Upper lobe of left lung (tissue), 4 donors: ENCODE results near the gene SFXN4.

Experiments used
- POLR2A ChIP-seq, 4 donors: fragments of 450-650 bp; IDR thresholded peaks; one replicate each; pipeline ENCODE4 v1.5.1; 2016 to 2017; ENCODE audit warnings: antibody characterized with exemption in 4 of 4, mild to moderate bottlenecking in 2 of 4
- TF ChIP-seq, protein P1 (sequence below), 6 experiments: fragments of 450-650 bp in 4 of 6; fragments of 200-600 bp in 2 of 6; sonication (generic) in 2 of 6; IDR thresholded peaks; one replicate each; pipeline ENCODE4 v1.5.1; 2016 to 2019; ENCODE audit warnings: antibody characterized with exemption in 6 of 6

DNA sequence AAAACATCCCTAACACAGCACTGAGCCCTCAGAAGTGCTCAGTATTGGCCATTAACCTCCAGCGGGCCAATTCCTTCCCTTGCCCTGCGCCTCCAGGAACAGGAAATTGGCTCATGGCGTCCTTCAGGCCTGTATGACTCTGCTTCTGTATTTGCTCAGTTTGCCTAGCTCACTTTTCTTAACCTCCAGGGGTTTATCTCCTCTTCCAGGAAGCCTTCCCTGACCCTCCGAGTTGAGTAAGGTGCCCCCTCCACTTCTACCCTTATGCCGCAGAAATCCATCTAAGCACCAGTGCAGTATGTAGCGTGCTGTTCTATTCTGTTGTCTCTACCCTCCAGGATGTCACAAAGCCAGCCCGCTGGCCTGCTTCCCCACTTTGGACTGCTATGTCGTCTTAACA is 1.1 kb upstream of the SFXN4 start:
- TF ChIP-seq, protein P1, sequence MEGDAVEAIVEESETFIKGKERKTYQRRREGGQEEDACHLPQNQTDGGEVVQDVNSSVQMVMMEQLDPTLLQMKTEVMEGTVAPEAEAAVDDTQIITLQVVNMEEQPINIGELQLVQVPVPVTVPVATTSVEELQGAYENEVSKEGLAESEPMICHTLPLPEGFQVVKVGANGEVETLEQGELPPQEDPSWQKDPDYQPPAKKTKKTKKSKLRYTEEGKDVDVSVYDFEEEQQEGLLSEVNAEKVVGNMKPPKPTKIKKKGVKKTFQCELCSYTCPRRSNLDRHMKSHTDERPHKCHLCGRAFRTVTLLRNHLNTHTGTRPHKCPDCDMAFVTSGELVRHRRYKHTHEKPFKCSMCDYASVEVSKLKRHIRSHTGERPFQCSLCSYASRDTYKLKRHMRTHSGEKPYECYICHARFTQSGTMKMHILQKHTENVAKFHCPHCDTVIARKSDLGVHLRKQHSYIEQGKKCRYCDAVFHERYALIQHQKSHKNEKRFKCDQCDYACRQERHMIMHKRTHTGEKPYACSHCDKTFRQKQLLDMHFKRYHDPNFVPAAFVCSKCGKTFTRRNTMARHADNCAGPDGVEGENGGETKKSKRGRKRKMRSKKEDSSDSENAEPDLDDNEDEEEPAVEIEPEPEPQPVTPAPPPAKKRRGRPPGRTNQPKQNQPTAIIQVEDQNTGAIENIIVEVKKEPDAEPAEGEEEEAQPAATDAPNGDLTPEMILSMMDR (IDR thresholded peaks at IDR 0.05): no peak
- no peak for TF ChIP-seq POLR2A (IDR thresholded peaks at IDR 0.05)
